IMR-90 (cell line): ENCODE measurements around the gene FGF19. TPM values are rescaled to one million over a fixed set of nuclear protein-coding genes. Genes with fewer than 3 reads are reported as not detected.

Experiments used
- ATAC-seq: fragments of 200-7000 bp; cut with Tn5 transposase; 2 replicates; pipeline ENCODE4 v1.9.1; 2020; ENCODE audit warnings: low read depth, mild to moderate bottlenecking, moderate library complexity
- BruUV-seq: library from RNA; stranded (reverse); fragments of 400-500 nt; replicated peaks from 2 replicates; lab custom pipeline; 2021; lab: Mats Ljungman, UMichigan
- CTCF ChIA-PET: fragments of 300-600 bp; formaldehyde crosslinking; extraction: SDS; loops from one replicate; lab custom pipeline; 2021; ENCODE audit warnings: antibody characterized with exemption; lab: Yijun Ruan, JAX
- POLR2A ChIA-PET: fragments of 300-600 bp; sonication (Branson Sonifier 250); formaldehyde crosslinking; loops from one replicate; lab custom pipeline; 2022; ENCODE audit warnings: antibody characterized with exemption; ENCODE audit not compliant: unreplicated experiment; lab: Charles Lee
- DNase-seq: peaks from one replicate; pipeline ENCODE4 v3.0.0; 2013
- H2AFZ ChIP-seq: replicated peaks from 2 replicates; pipeline ENCODE3; 2013; ENCODE audit warnings: low read length, mild to moderate bottlenecking; ENCODE audit not compliant: poor library complexity
- H2AK5ac ChIP-seq: 2 replicates; pipeline ENCODE4 v1.6.1; 2013; ENCODE audit warnings: low read depth, low read length, inconsistent platforms
- H2AK9ac ChIP-seq: replicated peaks from 2 replicates; pipeline ENCODE3; 2013; ENCODE audit warnings: mild to moderate bottlenecking, low read depth, low read length, moderate library complexity; ENCODE audit not compliant: poor library complexity
- H2BK120ac ChIP-seq: 2 replicates; pipeline ENCODE4 v1.6.1; 2013; ENCODE audit warnings: low read depth, low read length, inconsistent platforms
- H2BK15ac ChIP-seq: 3 replicates; pipeline ENCODE4 v1.6.1; 2013; ENCODE audit warnings: low read depth, low read length, inconsistent platforms
- H2BK20ac ChIP-seq: 2 replicates; pipeline ENCODE4 v1.6.1; 2013; ENCODE audit warnings: low read depth, mild to moderate bottlenecking, inconsistent platforms, low read length, moderate library complexity
- H2BK5ac ChIP-seq: 2 replicates; pipeline ENCODE4 v1.6.1; 2013; ENCODE audit warnings: mild to moderate bottlenecking, low read depth, low read length, inconsistent platforms; ENCODE audit not compliant: poor library complexity, severe bottlenecking
- H3K14ac ChIP-seq: replicated peaks from 2 replicates; pipeline ENCODE4 v1.6.1; 2013; ENCODE audit warnings: low read depth, low read length, inconsistent platforms
- H3K18ac ChIP-seq: 2 replicates; pipeline ENCODE4 v1.6.1; 2013; ENCODE audit warnings: low read depth, low read length, control low read depth
- H3K23ac ChIP-seq: 2 replicates; pipeline ENCODE4 v1.6.1; 2013; ENCODE audit warnings: low read depth, low read length, inconsistent platforms
- H3K27ac ChIP-seq: 2 replicates; pipeline ENCODE4 v1.5.1; 2013; ENCODE audit warnings: mild to moderate bottlenecking, control low read depth, low read length; ENCODE audit not compliant: insufficient read depth
- H3K27me3 ChIP-seq: 2 replicates; pipeline ENCODE4 v1.6.1; 2013; ENCODE audit warnings: low read length; ENCODE audit not compliant: control insufficient read depth, insufficient read depth
- H3K36me3 ChIP-seq: 2 replicates; pipeline ENCODE4 v1.6.1; 2013; ENCODE audit warnings: low read length, mixed read lengths; ENCODE audit not compliant: control insufficient read depth, insufficient read depth
- H3K4ac ChIP-seq: 2 replicates; pipeline ENCODE4 v1.6.1; 2013; ENCODE audit warnings: low read depth, low read length, inconsistent platforms
- H3K4me1 ChIP-seq: 2 replicates; pipeline ENCODE4 v1.6.1; 2013; ENCODE audit warnings: low read length, mixed read lengths; ENCODE audit not compliant: control insufficient read depth, insufficient read depth
- H3K4me2 ChIP-seq: 2 replicates; pipeline ENCODE4 v1.6.1; 2013; ENCODE audit warnings: low read depth, mild to moderate bottlenecking, control low read depth, low read length, moderate library complexity
- H3K4me3 ChIP-seq: 2 replicates; pipeline ENCODE4 v1.5.1; 2013; ENCODE audit warnings: low read depth, mild to moderate bottlenecking, control low read depth, low read length, moderate library complexity; ENCODE audit not compliant: insufficient read depth
- H3K56ac ChIP-seq: 2 replicates; pipeline ENCODE4 v1.6.1; 2013; ENCODE audit warnings: low read length, inconsistent platforms; ENCODE audit not compliant: insufficient read depth; ENCODE audit errors: extremely low read depth
- H3K79me1 ChIP-seq, 2 experiments: 2 replicates each; pipeline ENCODE4 v1.6.1; 2013; ENCODE audit warnings: low read length in 2 of 2, inconsistent platforms in 1 of 2, low read depth in 1 of 2
- H3K9ac ChIP-seq: 2 replicates; pipeline ENCODE4 v1.6.1; 2013; ENCODE audit warnings: low read depth, low read length, control low read depth
- H3K9me1 ChIP-seq: 2 replicates; pipeline ENCODE4 v1.6.1; 2013; ENCODE audit warnings: low read length, inconsistent platforms; ENCODE audit not compliant: insufficient read depth
- H3K9me3 ChIP-seq: 2 replicates; pipeline ENCODE4 v1.6.1; 2013; ENCODE audit warnings: low read length; ENCODE audit not compliant: control insufficient read depth, insufficient read depth
- H4K20me1 ChIP-seq: 2 replicates; pipeline ENCODE4 v1.6.1; 2013; ENCODE audit warnings: low read length, inconsistent platforms; ENCODE audit not compliant: insufficient read depth
- H4K5ac ChIP-seq: 2 replicates; pipeline ENCODE4 v1.6.1; 2013; ENCODE audit warnings: mild to moderate bottlenecking, low read depth, low read length, control low read depth
- H4K8ac ChIP-seq, 2 experiments: 2 replicates each; pipeline ENCODE4 v1.6.1; 2013; ENCODE audit warnings: low read depth in 2 of 2, low read length in 2 of 2, control low read depth in 1 of 2, inconsistent platforms in 1 of 2
- H4K91ac ChIP-seq: 2 replicates; pipeline ENCODE4 v1.6.1; 2013; ENCODE audit warnings: low read depth, low read length, inconsistent platforms; ENCODE audit not compliant: insufficient read depth
- CEBPB ChIP-seq: IDR thresholded peaks from 2 replicates; pipeline ENCODE4 v1.6.1; 2012; ENCODE audit warnings: low read depth, low read length, improper control_type of control experiment
- CHD1 ChIP-seq: IDR thresholded peaks from 2 replicates; pipeline ENCODE4 v1.6.1; 2012; ENCODE audit warnings: low read depth, low read length, improper control_type of control experiment
- ELK1 ChIP-seq: fragments of 150-350 bp; IDR thresholded peaks from 2 replicates; pipeline ENCODE4 v1.6.1; 2016; ENCODE audit warnings: low read depth, mild to moderate bottlenecking, low read length, moderate library complexity, borderline replicate concordance
- FOS ChIP-seq: fragments of 150-350 bp; IDR thresholded peaks from 2 replicates; pipeline ENCODE4 v1.6.1; 2016; ENCODE audit warnings: low read depth, low read length
- MXI1 ChIP-seq: IDR thresholded peaks from 2 replicates; pipeline ENCODE4 v1.6.1; 2012; ENCODE audit warnings: low read depth, mild to moderate bottlenecking, low read length, moderate library complexity, borderline replicate concordance
- WGBS, 2 experiments: methylation state at CpG; one replicate each; pipeline versions ENCODE4 v1.1.5 to v1.1.7; 2013; ENCODE audit warnings: missing lambda C conversion rate in 2 of 2; ENCODE audit not compliant: insufficient read length in 1 of 2; ENCODE audit errors: extremely low coverage in 2 of 2; 5-methylcytosine and 5-hydroxymethylcytosine counted together
- dilution Hi-C: fragments of 300-500 bp; cut with HindIII; formaldehyde crosslinking; loops from one replicate; pipeline ENCODE4 v1.14.3; 2018; ENCODE audit warnings: low sequenced_read_pairs; ENCODE audit not compliant: unreplicated experiment
- in situ Hi-C: fragments of 300-500 bp; cut with MboI; formaldehyde crosslinking; loops from 3 replicates; pipeline ENCODE4 v1.14.3; 2019; ENCODE audit warnings: low sequenced_read_pairs, inconsistent platforms, mixed read lengths
- intact Hi-C: fragments of 100-400 bp; cut with micrococcal nuclease; formaldehyde crosslinking; loops from 2 replicates; pipeline ENCODE4 v1.10.0; 2022
- polyA plus RNA-seq, 3 experiments: library from polyadenylated mRNA; depleted of rRNA; stranded (reverse); fragments of >200 nt; gene quantifications; 2 replicates each; pipeline ENCODE4 v1.2.3, GENCODE V29; 2012; ENCODE audit warnings: low replicate concordance in 1 of 3
- total RNA-seq: library from RNA; depleted of rRNA; stranded (reverse); fragments of >200 nt; gene quantifications from 2 replicates; pipeline ENCODE4 v1.2.3, GENCODE V29; 2012

FGF19 gene
- total and polyA plus RNA-seq, 2 of the 4 experiments (the other 2 are of a cell fraction) = not detected

DNA sequence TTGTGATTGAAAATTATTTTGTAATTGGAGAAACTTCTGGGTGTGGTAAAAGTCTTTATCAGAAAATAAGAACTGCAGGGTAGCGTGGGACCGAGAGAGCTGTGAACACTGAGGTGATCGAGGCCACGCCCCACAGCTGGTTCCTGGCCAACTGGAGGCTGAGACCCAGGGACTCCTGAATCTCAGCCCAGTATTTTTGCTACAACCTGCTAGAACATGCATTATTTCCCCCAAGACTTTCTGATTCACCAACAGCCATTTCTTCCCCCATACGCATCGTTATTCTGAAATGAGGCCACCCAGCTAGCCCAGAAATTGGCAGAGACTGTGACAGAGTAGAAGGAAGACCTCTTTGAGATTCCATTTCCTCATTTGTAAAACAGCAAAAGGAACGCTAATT is 3.4 kb upstream of the FGF19 start:
- Histone ChIP-seq H3K56ac (no peak overlapping the region), H3K14ac (no peak overlapping the region), H2AK5ac (no peak overlapping the region), H4K91ac (no peak overlapping the region), H3K27me3 (peaks cover 71% of the 10 kb centered on the region), H3K9me1 (no peaks in the 10 kb centered on the region; the same call in 1 of the 2 replicates), H4K5ac (no peak overlapping the region), H4K20me1 (no peaks in the 10 kb centered on the region), H3K27ac (no peak overlapping the region), H3K9ac (no peak overlapping the region), H3K4me3 (no peak overlapping the region), H3K4ac (no peak overlapping the region), H3K23ac (no peak overlapping the region), H3K79me1 (no peaks in the 10 kb centered on the region), H3K4me1 (no peaks in the 10 kb centered on the region; the same call in 1 of the 2 replicates), H3K36me3 (no peaks in the 10 kb centered on the region), H2BK5ac (no peak overlapping the region), H2AK9ac (no peak overlapping the region), H2BK20ac (no peak overlapping the region), H3K9me3 (no peaks in the 10 kb centered on the region), H2BK120ac (no peak overlapping the region), H4K8ac (no peak overlapping the region), H2AFZ (no peak overlapping the region), H3K18ac (no peak overlapping the region), H2BK15ac (no peak overlapping the region), H3K4me2 (no peak overlapping the region)
- no TSS peak for BruUV-seq
- in situ Hi-C loops (loop anchor here (10.0 kb wide), 1 partner anchor 98 kb away; no protein-coding TSS in a partner anchor), dilution Hi-C loops (no loop called here), intact Hi-C loops (loop anchor here (5.0 kb wide), 1 partner anchor 85 kb away; no protein-coding TSS in a partner anchor)
- ATAC-seq = no peak
- TF ChIP-seq CEBPB (no peak), FOS (no peak), CHD1 (no peak), ELK1 (no peak), MXI1 (no peak)
- no CpG with 5 or more reads among the region's 7 CpGs for WGBS, 2 experiments
- DNase-seq = no peak
- ChIA-PET POLR2A (no interaction called here), CTCF (no interaction called here)
